Islet of Langerhans (tissue), 1 donor: ENCODE data around the gene SLAMF1.
"Not testable (repeated sequence)": the region's sequence is repeated elsewhere in the genome, so short reads cannot be mapped to it uniquely, and the experiment has no call there.

ENCODE experiments used
- FAIRE-seq: peaks from one replicate; lab custom pipeline; 2011; peaks lifted over from hg19 to GRCh38; lab: Jason Lieb, UNC

The SLAMF1 gene

GRCh38 chr1:160560045-160560705, 86.7 kb downstream of the SLAMF1 start:
- FAIRE-seq: no peak

- FAIRE-seq: not testable (repeated sequence)
These were observed 87.4 kb downstream of the SLAMF1 start for GRCh38 chr1:160559437-160559836.

GRCh38 chr1:160558660-160559380, 88.0 kb downstream of the SLAMF1 start:
- no peak for FAIRE-seq
